ENCODE results near the gene COL9A2. TPM values are rescaled to one million over a fixed set of nuclear protein-coding genes. Genes with fewer than 3 reads are reported as not detected.
"Not testable (repeated sequence)": the region's sequence is repeated elsewhere in the genome, so short reads cannot be mapped to it uniquely, and the experiment has no call there.

COL9A2 gene
- polyA plus RNA-seq, 1 of the 3 experiments (the other 2 are of a cell fraction): 0.94 TPM

DNA sequence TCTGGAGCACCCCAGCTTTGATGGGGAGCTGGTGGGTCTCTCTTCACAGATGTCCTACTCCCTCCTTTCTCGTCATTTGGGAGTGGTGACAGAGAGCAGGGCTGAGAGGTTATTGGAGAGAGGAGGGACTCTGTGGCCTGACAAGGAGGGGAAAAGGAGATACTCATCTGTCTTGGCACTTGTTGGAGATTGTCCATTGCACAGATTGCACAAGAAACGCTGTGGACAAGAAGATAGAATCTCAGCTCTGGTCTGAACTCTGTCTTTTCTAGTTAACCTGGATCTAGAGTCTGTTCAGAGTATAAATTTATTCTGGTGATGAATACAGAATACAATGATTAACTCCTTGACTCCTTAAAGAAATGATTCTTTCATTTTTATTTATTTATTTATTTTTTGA is 34.0 kb upstream of the COL9A2 start (continued):
- TF ChIP-seq RFX5 (IDR thresholded peaks at IDR 0.05; ENCODE audit: low read length): no peak

DNA sequence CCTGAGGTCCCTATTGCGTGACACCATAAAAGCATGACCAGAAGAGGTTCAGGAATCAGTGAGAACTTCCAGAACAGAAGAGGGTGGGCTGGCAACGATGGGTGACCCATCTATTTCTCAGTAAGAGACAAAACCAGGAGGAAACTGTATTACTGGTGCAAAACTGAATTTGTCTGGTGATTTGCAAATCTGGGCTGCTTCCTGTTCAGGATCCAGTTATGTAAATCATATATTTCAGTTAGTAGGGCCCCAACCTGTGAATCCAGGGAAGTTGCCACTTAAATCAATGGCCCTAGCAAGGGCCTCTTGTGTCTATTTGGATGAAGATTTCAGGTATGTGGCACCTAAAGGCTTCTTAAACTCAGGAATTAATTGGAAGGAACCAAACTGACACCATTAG is 33.3 kb upstream of the COL9A2 start:
- Histone ChIP-seq H3K4me1 (ENCODE audit: control insufficient read depth in 1 of 2, insufficient read depth in 2 of 2, low read depth in 1 of 2, low read length in 1 of 2) (no peaks in the 10 kb centered on the region), H3K9ac (no peak overlapping the region), H3K4me3 (ENCODE audit: low read depth in 2 of 2, low read length in 1 of 2) (no peak overlapping the region), H3K9me2 (no peaks in the 10 kb centered on the region), H3F3A (replicated peaks; ENCODE audit: insufficient read depth) (no peaks in the 10 kb centered on the region), H3K9me3 (no peaks in the 10 kb centered on the region), H3K27me3 (ENCODE audit: insufficient read depth) (no peaks in the 10 kb centered on the region), H4K20me1 (ENCODE audit: insufficient read depth) (no peaks in the 10 kb centered on the region), H3K36me3 (replicated peaks in 1 of 2; ENCODE audit: control insufficient read depth in 1 of 2, insufficient read depth in 2 of 2, low read length in 1 of 2) (no peaks in the 10 kb centered on the region), H2AFZ (ENCODE audit: low read depth) (no peak overlapping the region), H3K27ac (ENCODE audit: low read depth in 2 of 2, low read length in 1 of 2) (no peak overlapping the region), H3K79me2 (ENCODE audit: insufficient read depth) (no peaks in the 10 kb centered on the region), H3K4me2 (no peak overlapping the region)
- ChIA-PET CTCF (interaction anchor here (1.1 to 9.4 kb wide), 3 partner anchors 13 to 206 kb away, joined by 3 to 71 read pairs (median 10); no protein-coding TSS in a partner anchor), POLR2A (no interaction called here)
- no peak for TF ChIP-seq RCOR1 (IDR thresholded peaks at IDR 0.05; ENCODE audit: low read length)
- TF ChIP-seq TAF1 (IDR thresholded peaks at IDR 0.05; ENCODE audit: borderline replicate concordance, low read depth, low read length): no peak
- TF ChIP-seq NFIC (IDR thresholded peaks at IDR 0.05; ENCODE audit: borderline replicate concordance): no peak
- TF ChIP-seq SIN3A (IDR thresholded peaks at IDR 0.05; ENCODE audit: borderline replicate concordance, low read depth, low read length): no peak
- TF ChIP-seq, protein P1, sequence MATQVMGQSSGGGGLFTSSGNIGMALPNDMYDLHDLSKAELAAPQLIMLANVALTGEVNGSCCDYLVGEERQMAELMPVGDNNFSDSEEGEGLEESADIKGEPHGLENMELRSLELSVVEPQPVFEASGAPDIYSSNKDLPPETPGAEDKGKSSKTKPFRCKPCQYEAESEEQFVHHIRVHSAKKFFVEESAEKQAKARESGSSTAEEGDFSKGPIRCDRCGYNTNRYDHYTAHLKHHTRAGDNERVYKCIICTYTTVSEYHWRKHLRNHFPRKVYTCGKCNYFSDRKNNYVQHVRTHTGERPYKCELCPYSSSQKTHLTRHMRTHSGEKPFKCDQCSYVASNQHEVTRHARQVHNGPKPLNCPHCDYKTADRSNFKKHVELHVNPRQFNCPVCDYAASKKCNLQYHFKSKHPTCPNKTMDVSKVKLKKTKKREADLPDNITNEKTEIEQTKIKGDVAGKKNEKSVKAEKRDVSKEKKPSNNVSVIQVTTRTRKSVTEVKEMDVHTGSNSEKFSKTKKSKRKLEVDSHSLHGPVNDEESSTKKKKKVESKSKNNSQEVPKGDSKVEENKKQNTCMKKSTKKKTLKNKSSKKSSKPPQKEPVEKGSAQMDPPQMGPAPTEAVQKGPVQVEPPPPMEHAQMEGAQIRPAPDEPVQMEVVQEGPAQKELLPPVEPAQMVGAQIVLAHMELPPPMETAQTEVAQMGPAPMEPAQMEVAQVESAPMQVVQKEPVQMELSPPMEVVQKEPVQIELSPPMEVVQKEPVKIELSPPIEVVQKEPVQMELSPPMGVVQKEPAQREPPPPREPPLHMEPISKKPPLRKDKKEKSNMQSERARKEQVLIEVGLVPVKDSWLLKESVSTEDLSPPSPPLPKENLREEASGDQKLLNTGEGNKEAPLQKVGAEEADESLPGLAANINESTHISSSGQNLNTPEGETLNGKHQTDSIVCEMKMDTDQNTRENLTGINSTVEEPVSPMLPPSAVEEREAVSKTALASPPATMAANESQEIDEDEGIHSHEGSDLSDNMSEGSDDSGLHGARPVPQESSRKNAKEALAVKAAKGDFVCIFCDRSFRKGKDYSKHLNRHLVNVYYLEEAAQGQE (IDR thresholded peaks at IDR 0.05; ENCODE audit: low read depth, low read length): no peak
- no peak for TF ChIP-seq YY1 (IDR thresholded peaks at IDR 0.05; ENCODE audit: low read depth)
- TF ChIP-seq JUND (IDR thresholded peaks at IDR 0.05): no peak
- DNase-seq: no peak
- 47% methylated on average over 2 of the region's 2 CpGs for WGBS (ENCODE audit: low lambda C conversion rate)

DNA sequence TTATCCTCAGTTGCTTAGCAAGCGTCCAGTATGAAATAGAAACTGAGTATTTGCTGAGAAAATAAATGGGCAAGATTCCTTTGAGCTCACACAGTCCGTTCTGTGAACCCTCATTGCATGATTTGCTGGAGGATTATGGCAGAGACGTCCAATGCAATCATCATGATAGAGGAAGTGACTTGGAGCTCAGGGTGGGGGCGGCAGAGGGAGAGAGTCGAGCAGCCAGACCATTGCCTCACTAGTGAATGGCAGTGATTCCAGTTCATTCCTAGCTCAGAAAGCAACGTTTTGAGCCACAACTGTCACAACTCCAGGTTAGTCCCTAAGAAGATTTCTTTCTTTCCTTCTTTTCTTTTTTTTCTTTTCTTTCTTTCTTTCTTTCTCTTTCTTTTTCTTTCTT is 27.5 kb upstream of the COL9A2 start:
- CTCF ChIA-PET: interaction anchor here (1.0 to 4.4 kb wide), 4 partner anchors 29 to 200 kb away, joined by 3 to 34 read pairs (median 6); no protein-coding TSS in a partner anchor
- Histone ChIP-seq H4K20me1 (ENCODE audit: insufficient read depth) (no peaks in the 10 kb centered on the region), H3K36me3 (replicated peaks in 1 of 2; ENCODE audit: control insufficient read depth in 1 of 2, insufficient read depth in 2 of 2, low read length in 1 of 2) (no peaks in the 10 kb centered on the region), H3K27me3 (ENCODE audit: insufficient read depth) (no peaks in the 10 kb centered on the region; the same call in 1 of the 2 replicates), H3K4me2 (no peak overlapping the region), H3K9me3 (no peaks in the 10 kb centered on the region), H3K79me2 (ENCODE audit: insufficient read depth) (no peaks in the 10 kb centered on the region), H3K9ac (no peak overlapping the region), H3K27ac (ENCODE audit: low read depth in 2 of 2, low read length in 1 of 2) (no peak overlapping the region), H3K9me2 (no peaks in the 10 kb centered on the region), H2AFZ (ENCODE audit: low read depth) (peak overlapping the region; percentile 66), H3K4me1 (ENCODE audit: control insufficient read depth in 1 of 2, insufficient read depth in 2 of 2, low read depth in 1 of 2, low read length in 1 of 2) (no peaks in the 10 kb centered on the region; a peak in 1 of 4 replicates), H3K4me3 (ENCODE audit: low read depth in 2 of 2, low read length in 1 of 2) (no peak overlapping the region), H3F3A (replicated peaks; ENCODE audit: insufficient read depth) (no peaks in the 10 kb centered on the region)
- no peak for TF ChIP-seq SIN3A (IDR thresholded peaks at IDR 0.05; ENCODE audit: borderline replicate concordance, low read depth, low read length)
- TF ChIP-seq, protein P2, sequence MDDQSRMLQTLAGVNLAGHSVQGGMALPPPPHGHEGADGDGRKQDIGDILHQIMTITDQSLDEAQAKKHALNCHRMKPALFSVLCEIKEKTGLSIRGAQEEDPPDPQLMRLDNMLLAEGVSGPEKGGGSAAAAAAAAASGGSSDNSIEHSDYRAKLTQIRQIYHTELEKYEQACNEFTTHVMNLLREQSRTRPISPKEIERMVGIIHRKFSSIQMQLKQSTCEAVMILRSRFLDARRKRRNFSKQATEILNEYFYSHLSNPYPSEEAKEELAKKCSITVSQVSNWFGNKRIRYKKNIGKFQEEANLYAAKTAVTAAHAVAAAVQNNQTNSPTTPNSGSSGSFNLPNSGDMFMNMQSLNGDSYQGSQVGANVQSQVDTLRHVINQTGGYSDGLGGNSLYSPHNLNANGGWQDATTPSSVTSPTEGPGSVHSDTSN (IDR thresholded peaks at IDR 0.05): peak; percentile 54
- DNase-seq: peak; percentile 13
- POLR2A ChIA-PET: no interaction called here
- 23% methylated on average over 6 of the region's 6 CpGs for WGBS (ENCODE audit: low lambda C conversion rate)

DNA sequence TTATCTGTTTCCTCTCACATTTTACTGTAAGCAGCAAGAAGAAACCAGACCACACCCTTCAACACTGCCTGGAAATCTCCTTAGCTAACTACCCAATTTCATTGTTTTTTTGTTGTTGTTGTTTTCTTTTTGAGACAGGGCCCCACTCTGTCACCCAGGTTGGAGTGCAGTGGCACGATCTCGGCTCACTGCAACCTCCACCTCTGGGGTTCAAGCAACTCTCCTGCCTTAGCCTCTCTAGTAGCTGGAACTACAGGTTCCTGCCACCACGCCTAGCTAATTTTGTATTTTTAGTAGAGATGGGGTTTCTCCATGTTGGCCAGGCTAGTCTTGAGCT is 25.3 kb upstream of the COL9A2 start:
- H3K9me3 ChIP-seq; H3K79me2 ChIP-seq (ENCODE audit: insufficient read depth); H4K20me1 ChIP-seq (ENCODE audit: insufficient read depth); H3K9me2 ChIP-seq; H3K27ac ChIP-seq (ENCODE audit: low read depth in 2 of 2, low read length in 1 of 2); H3K4me3 ChIP-seq (ENCODE audit: low read depth in 2 of 2, low read length in 1 of 2); H3K4me1 ChIP-seq (ENCODE audit: control insufficient read depth in 1 of 2, insufficient read depth in 2 of 2, low read depth in 1 of 2, low read length in 1 of 2); DNase-seq; H2AFZ ChIP-seq (ENCODE audit: low read depth); H3K27me3 ChIP-seq (ENCODE audit: insufficient read depth); H3F3A ChIP-seq (replicated peaks; ENCODE audit: insufficient read depth); H3K36me3 ChIP-seq (replicated peaks in 1 of 2; ENCODE audit: control insufficient read depth in 1 of 2, insufficient read depth in 2 of 2, low read length in 1 of 2); POLR2A ChIA-PET; H3K4me2 ChIP-seq; H3K9ac ChIP-seq: not testable (repeated sequence)
- CTCF ChIA-PET: interaction anchor here (1.6 to 11.8 kb wide), 4 partner anchors 27 to 198 kb away, joined by 3 to 280 read pairs (median 22); no protein-coding TSS in a partner anchor
- 76% methylated on average over 3 of the region's 3 CpGs for WGBS (ENCODE audit: low lambda C conversion rate)

All from SK-N-SH (cell line).